ENCODE data around the gene NFKB2.
A peak's percentile ranks its signal among the peaks of the same experiment; 100 is the strongest.

The NFKB2 gene

DNA sequence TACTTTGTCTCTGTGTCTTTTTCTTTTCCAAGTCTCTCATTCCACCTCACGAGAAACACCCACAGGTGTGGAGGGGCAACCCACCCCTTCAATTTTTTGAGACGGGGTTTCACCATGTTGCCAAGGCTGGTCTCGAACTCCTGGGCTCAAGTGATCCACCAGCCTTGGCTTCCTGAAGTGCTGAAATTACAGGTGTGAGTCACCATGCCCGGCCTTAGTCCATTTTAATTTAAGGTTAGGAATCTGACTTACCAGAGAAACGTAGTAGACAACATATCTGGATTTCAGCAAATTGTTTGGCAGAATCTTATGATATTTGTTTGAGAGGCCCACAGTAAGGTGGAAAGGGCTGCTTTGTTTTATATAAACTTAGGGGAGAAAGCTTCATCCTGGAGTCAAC, 3.2 kb upstream of the NFKB2 start:
- no peak for TF ChIP-seq LEF1 (IDR thresholded peaks at IDR 0.05; ENCODE audit: borderline replicate concordance)
- no peak for TF ChIP-seq ELF4 (IDR thresholded peaks at IDR 0.05)
- no peak for TF ChIP-seq NFRKB (IDR thresholded peaks at IDR 0.05)
- no peak for TF ChIP-seq ARNT (IDR thresholded peaks at IDR 0.05)
- CTCF ChIA-PET, result no interaction called here
- POLR2A ChIA-PET, result no interaction called here

DNA sequence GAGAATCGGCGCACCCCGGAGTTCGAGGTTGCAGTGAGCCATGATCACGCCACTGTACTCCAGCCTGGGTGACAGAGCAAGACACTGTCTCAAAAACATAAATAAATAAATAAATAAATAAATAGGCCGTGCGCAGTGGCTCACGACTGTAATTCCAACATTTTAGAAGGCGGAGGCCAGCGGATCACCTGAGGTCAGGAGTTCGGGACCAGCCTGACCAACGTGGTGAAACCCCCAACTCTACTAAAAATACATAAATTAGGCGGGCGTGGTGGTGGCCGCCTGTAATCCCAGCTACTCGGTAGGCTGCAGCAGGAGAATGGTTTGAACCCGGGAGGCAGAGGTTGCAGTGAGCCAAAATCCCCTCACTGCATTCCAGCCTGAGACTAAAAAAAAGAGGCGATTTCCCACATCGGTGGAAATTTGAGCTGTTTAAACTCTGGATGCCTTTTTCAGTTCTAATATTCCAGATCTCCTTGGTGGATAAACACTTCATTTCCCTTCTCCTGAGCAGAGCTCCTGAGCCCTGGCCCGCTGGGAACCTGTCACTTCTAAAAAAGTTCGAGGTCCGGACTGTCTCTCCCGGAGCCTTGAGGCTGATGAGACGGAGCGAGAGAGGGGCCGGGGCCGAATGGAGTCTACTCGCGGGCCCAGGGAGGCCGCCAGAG, 2.0 kb upstream of the NFKB2 start:
- ChIA-PET POLR2A (interaction anchor here (1.1 to 3.7 kb wide), 4 partner anchors 10 to 86 kb away, joined by 3 to 17 read pairs (median 4); partner anchors contain the start of genes CUEDC2 and FBXL15), CTCF (interaction anchor here (0.6 to 2.7 kb wide), 11 partner anchors 8 to 316 kb away, joined by 3 to 15 read pairs (median 3); no protein-coding TSS in a partner anchor)
- peak; percentile 92 for DNase-seq (ENCODE audit: extremely low spot score)
- TF ChIP-seq, protein P1, sequence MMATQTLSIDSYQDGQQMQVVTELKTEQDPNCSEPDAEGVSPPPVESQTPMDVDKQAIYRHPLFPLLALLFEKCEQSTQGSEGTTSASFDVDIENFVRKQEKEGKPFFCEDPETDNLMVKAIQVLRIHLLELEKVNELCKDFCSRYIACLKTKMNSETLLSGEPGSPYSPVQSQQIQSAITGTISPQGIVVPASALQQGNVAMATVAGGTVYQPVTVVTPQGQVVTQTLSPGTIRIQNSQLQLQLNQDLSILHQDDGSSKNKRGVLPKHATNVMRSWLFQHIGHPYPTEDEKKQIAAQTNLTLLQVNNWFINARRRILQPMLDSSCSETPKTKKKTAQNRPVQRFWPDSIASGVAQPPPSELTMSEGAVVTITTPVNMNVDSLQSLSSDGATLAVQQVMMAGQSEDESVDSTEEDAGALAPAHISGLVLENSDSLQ (IDR thresholded peaks at IDR 0.05), result no peak
- TF ChIP-seq NFRKB (IDR thresholded peaks at IDR 0.05) (no peak), SUZ12 (IDR thresholded peaks at IDR 0.05) (no peak), FOXM1 (IDR thresholded peaks at IDR 0.05; ENCODE audit: borderline replicate concordance) (no peak), LEF1 (IDR thresholded peaks at IDR 0.05; ENCODE audit: borderline replicate concordance) (no peak), FOXA1 (IDR thresholded peaks at IDR 0.05) (no peak), FOXK2 (IDR thresholded peaks at IDR 0.05) (no peak), CTBP1 (IDR thresholded peaks at IDR 0.05; ENCODE audit: borderline replicate concordance) (no peak), ARNT (IDR thresholded peaks at IDR 0.05) (no peak), SP1 (IDR thresholded peaks at IDR 0.05) (no peak), ELF4 (IDR thresholded peaks at IDR 0.05) (no peak), BHLHE40 (IDR thresholded peaks at IDR 0.05; ENCODE audit: borderline replicate concordance) (no peak), TARDBP (IDR thresholded peaks at IDR 0.05) (no peak), ZNF384 (IDR thresholded peaks at IDR 0.05) (no peak), L3MBTL2 (conservative IDR thresholded peaks at IDR 0.05) (no peak), HDGF (IDR thresholded peaks at IDR 0.05; ENCODE audit: borderline replicate concordance) (no peak)

More for the DNA sequence above, 3.2 kb upstream of the NFKB2 start:
- DNase-seq (ENCODE audit: extremely low spot score), result no peak

DNA sequence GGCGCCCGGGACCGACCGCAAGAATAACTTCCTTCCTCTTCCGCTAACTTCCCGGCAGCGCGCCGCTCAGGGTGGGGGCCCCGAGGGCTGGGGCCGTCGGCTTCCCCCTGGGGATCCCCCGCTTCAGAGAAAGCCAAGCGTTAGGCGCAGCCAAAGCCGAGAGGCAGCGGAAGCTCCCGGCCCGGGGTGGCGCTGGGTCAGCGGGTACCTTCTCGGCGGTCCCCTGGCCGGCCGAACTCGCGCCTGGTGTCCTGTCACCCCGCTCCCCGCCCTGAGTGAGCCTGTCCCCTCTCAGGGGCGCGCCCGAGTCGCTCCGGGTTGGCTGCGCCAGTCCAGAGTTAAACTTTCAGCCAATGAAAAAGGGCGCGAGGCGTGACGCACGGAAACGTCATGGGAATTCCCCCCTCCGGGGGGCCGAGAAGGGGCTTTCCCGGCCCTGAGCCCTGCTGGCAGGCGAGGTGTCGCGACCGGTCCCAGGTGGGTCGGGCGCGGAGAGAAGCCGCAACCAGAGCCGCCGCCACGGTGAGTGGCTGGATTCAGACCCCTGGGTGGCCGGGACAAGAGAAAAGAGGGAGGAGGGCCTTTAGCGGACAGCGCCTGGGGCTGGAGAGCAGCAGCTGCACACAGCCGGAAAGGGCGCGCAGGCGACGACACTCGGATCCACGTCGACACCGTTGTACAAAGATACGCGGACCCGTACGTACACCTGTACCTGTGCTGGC, 1.3 kb upstream of the NFKB2 start:
- peak; percentile 89 for DNase-seq (ENCODE audit: extremely low spot score)

DNA sequence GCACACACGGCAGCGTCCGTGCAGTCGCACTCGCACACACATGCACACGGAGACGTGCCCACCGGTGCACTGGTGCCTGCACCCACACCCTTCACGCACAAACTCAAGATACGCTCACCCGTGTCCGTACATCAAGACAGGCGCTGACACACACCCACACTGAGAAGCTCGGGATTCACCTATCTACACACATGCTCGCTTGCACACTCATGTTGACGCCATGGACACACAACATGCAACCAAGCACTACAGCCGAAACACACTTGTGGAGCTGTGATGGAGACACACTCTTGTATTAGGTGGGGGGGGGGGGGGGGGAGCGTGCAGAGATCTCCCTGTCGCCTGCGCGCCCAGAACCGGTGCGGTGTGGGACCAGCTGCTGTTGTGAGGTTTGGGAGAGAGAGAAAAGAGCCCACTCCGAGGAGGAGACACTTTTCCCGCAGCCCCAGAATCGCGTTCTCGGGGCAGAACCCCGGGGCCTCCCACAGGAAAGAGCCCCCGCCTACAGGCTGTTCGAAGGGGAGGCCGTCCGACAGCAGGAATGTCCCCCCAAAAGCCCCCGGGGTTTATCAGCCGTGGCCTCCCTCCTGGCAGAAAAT, 605 bp upstream of the NFKB2 start:
- ChIA-PET CTCF (interaction anchor here (1.2 to 2.7 kb wide), 4 partner anchors 9 to 164 kb away, joined by 3 to 15 read pairs (median 4); no protein-coding TSS in a partner anchor), POLR2A (interaction anchor here (0.9 to 3.7 kb wide), 5 partner anchors 11 to 82 kb away, joined by 3 to 17 read pairs (median 4); partner anchors contain the start of gene FBXL15)
- TF ChIP-seq L3MBTL2 (conservative IDR thresholded peaks at IDR 0.05) (peak; percentile 81), SP1 (IDR thresholded peaks at IDR 0.05) (no peak)
- DNase-seq (ENCODE audit: extremely low spot score), result peak; percentile 49

More for the DNA sequence above, 1.3 kb upstream of the NFKB2 start:
- TF ChIP-seq, protein P1 (IDR thresholded peaks at IDR 0.05), result peak; percentile 33; the same call in 1 of the 2 replicates
- TF ChIP-seq SUZ12 (IDR thresholded peaks at IDR 0.05) (no peak), NFRKB (IDR thresholded peaks at IDR 0.05) (no peak), LEF1 (IDR thresholded peaks at IDR 0.05; ENCODE audit: borderline replicate concordance) (no peak), SP1 (IDR thresholded peaks at IDR 0.05) (no peak), CTBP1 (IDR thresholded peaks at IDR 0.05; ENCODE audit: borderline replicate concordance) (peak; percentile 52; the same call in 1 of the 2 replicates), FOXM1 (IDR thresholded peaks at IDR 0.05; ENCODE audit: borderline replicate concordance) (peak; percentile 95), L3MBTL2 (conservative IDR thresholded peaks at IDR 0.05) (no peak), BHLHE40 (IDR thresholded peaks at IDR 0.05; ENCODE audit: borderline replicate concordance) (no peak), HDGF (IDR thresholded peaks at IDR 0.05; ENCODE audit: borderline replicate concordance) (no peak), TARDBP (IDR thresholded peaks at IDR 0.05) (no peak), ARNT (IDR thresholded peaks at IDR 0.05) (no peak), ZNF384 (IDR thresholded peaks at IDR 0.05) (no peak), ELF4 (IDR thresholded peaks at IDR 0.05) (no peak; the same call in 1 of the 2 replicates), FOXA1 (IDR thresholded peaks at IDR 0.05) (no peak)
- CTCF ChIA-PET, result interaction anchor here (0.6 to 2.7 kb wide), 8 partner anchors 8 to 223 kb away, joined by 3 to 15 read pairs (median 4); no protein-coding TSS in a partner anchor
- POLR2A ChIA-PET, result interaction anchor here (0.9 to 3.7 kb wide), 7 partner anchors 9 to 85 kb away, joined by 3 to 17 read pairs (median 4); partner anchors contain the start of genes CUEDC2 and FBXL15

DNA sequence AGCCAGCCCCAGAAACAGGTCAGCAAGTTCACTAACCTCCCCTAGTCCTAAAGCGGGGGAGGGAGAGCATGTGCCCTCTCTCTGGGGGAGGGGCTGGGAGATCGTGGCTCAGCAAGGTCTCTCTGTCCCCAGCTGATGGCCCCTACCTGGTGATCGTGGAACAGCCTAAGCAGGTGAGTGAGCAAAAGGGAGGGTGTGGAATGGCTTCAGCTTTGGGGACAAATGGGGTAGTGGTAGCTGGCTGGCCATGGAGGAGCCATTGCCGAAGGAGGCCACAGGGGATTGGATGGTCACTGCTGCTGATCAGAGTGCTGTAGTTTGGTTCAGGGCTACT, 779 bp downstream of the NFKB2 start:
- ChIA-PET CTCF (interaction anchor here (1.0 to 1.6 kb wide), 3 partner anchors 53 to 166 kb away, joined by 3 to 4 read pairs (median 4); no protein-coding TSS in a partner anchor), POLR2A (interaction anchor here (1.1 to 3.7 kb wide), 3 partner anchors 14 to 54 kb away, joined by 4 to 17 read pairs (median 7); partner anchors contain the start of gene FBXL15)
- no peak for DNase-seq (ENCODE audit: extremely low spot score)
- TF ChIP-seq SP1 (IDR thresholded peaks at IDR 0.05), result no peak
- TF ChIP-seq, protein P1 (IDR thresholded peaks at IDR 0.05), result no peak
- TF ChIP-seq LEF1 (IDR thresholded peaks at IDR 0.05; ENCODE audit: borderline replicate concordance), result no peak
- no peak for TF ChIP-seq NFRKB (IDR thresholded peaks at IDR 0.05)
- TF ChIP-seq TARDBP (IDR thresholded peaks at IDR 0.05), result no peak
- no peak for TF ChIP-seq ARNT (IDR thresholded peaks at IDR 0.05)
- TF ChIP-seq ELF4 (IDR thresholded peaks at IDR 0.05), result no peak
- TF ChIP-seq FOXK2 (IDR thresholded peaks at IDR 0.05), result no peak
- TF ChIP-seq CTBP1 (IDR thresholded peaks at IDR 0.05; ENCODE audit: borderline replicate concordance), result no peak
- no peak for TF ChIP-seq FOXA1 (IDR thresholded peaks at IDR 0.05)
- TF ChIP-seq BHLHE40 (IDR thresholded peaks at IDR 0.05; ENCODE audit: borderline replicate concordance), result no peak
- no peak for TF ChIP-seq L3MBTL2 (conservative IDR thresholded peaks at IDR 0.05)
- TF ChIP-seq ZNF384 (IDR thresholded peaks at IDR 0.05), result no peak
- no peak for TF ChIP-seq SUZ12 (IDR thresholded peaks at IDR 0.05)
- TF ChIP-seq HDGF (IDR thresholded peaks at IDR 0.05; ENCODE audit: borderline replicate concordance), result no peak
- no peak for TF ChIP-seq FOXM1 (IDR thresholded peaks at IDR 0.05; ENCODE audit: borderline replicate concordance)

Measured in HEK293T (cell line).